HG02623 (cell line): ENCODE data around the gene ACSS1.

Source experiments
- ATAC-seq: cut with Tn5 transposase; IDR thresholded peaks from one replicate; pipeline ENCODE4 v1.9.1; 2021; ENCODE audit warnings: moderate library complexity; ENCODE audit not compliant: unreplicated experiment

The ACSS1 gene

GRCh38 chr20:25048519-25048952 is 9.4 kb downstream of the ACSS1 start:
- ATAC-seq, result no peak

- ATAC-seq, result no peak
These were observed 10.2 kb downstream of the ACSS1 start for GRCh38 chr20:25047766-25048165.

GRCh38 chr20:25046736-25047666 is 10.9 kb downstream of the ACSS1 start:
- no peak for ATAC-seq

- ATAC-seq, result no peak
These were observed 11.7 kb downstream of the ACSS1 start for GRCh38 chr20:25046181-25046641.

GRCh38 chr20:25045343-25045712 is 12.6 kb downstream of the ACSS1 start:
- no peak for ATAC-seq

GRCh38 chr20:25044660-25045342 is 13.1 kb downstream of the ACSS1 start:
- no peak for ATAC-seq

GRCh38 chr20:25044261-25044560 is 13.7 kb downstream of the ACSS1 start:
- no peak for ATAC-seq

GRCh38 chr20:25043499-25044260 is 14.3 kb downstream of the ACSS1 start:
- ATAC-seq, result no peak

- ATAC-seq, result peak; percentile 88
These were observed 15.1 kb downstream of the ACSS1 start for GRCh38 chr20:25042531-25043498.

GRCh38 chr20:25041813-25042530 is 16.0 kb downstream of the ACSS1 start:
- ATAC-seq, result no peak

GRCh38 chr20:25040438-25040831 is 17.5 kb downstream of the ACSS1 start:
- ATAC-seq, result no peak

- no peak for ATAC-seq
These were observed 18.1 kb downstream of the ACSS1 start for GRCh38 chr20:25039697-25040437.

- ATAC-seq, result no peak
These were observed 19.3 kb downstream of the ACSS1 start for GRCh38 chr20:25038591-25039015.

GRCh38 chr20:25038103-25038410 is 19.9 kb downstream of the ACSS1 start:
- ATAC-seq, result no peak

- no peak for ATAC-seq
These were observed 20.4 kb downstream of the ACSS1 start for GRCh38 chr20:25037288-25038102.

- peak; percentile 9 for ATAC-seq
These were observed 21.5 kb downstream of the ACSS1 start for GRCh38 chr20:25036331-25036936.

GRCh38 chr20:25035921-25036320 is 22.0 kb downstream of the ACSS1 start:
- peak; percentile 35 for ATAC-seq

- ATAC-seq, result no peak
These were observed 24.0 kb downstream of the ACSS1 start for GRCh38 chr20:25033924-25034300.
